GM18526 (cell line): ENCODE measurements around the gene SACS.

Source experiments
- POLR2A ChIP-seq: IDR thresholded peaks from 3 replicates; pipeline ENCODE4 v1.6.1; 2011; ENCODE audit not compliant: insufficient read length; ENCODE audit errors: extremely low read depth

SACS gene, protein sequence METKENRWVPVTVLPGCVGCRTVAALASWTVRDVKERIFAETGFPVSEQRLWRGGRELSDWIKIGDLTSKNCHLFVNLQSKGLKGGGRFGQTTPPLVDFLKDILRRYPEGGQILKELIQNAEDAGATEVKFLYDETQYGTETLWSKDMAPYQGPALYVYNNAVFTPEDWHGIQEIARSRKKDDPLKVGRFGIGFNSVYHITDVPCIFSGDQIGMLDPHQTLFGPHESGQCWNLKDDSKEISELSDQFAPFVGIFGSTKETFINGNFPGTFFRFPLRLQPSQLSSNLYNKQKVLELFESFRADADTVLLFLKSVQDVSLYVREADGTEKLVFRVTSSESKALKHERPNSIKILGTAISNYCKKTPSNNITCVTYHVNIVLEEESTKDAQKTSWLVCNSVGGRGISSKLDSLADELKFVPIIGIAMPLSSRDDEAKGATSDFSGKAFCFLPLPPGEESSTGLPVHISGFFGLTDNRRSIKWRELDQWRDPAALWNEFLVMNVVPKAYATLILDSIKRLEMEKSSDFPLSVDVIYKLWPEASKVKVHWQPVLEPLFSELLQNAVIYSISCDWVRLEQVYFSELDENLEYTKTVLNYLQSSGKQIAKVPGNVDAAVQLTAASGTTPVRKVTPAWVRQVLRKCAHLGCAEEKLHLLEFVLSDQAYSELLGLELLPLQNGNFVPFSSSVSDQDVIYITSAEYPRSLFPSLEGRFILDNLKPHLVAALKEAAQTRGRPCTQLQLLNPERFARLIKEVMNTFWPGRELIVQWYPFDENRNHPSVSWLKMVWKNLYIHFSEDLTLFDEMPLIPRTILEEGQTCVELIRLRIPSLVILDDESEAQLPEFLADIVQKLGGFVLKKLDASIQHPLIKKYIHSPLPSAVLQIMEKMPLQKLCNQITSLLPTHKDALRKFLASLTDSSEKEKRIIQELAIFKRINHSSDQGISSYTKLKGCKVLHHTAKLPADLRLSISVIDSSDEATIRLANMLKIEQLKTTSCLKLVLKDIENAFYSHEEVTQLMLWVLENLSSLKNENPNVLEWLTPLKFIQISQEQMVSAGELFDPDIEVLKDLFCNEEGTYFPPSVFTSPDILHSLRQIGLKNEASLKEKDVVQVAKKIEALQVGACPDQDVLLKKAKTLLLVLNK (N-terminal part only)

DNA sequence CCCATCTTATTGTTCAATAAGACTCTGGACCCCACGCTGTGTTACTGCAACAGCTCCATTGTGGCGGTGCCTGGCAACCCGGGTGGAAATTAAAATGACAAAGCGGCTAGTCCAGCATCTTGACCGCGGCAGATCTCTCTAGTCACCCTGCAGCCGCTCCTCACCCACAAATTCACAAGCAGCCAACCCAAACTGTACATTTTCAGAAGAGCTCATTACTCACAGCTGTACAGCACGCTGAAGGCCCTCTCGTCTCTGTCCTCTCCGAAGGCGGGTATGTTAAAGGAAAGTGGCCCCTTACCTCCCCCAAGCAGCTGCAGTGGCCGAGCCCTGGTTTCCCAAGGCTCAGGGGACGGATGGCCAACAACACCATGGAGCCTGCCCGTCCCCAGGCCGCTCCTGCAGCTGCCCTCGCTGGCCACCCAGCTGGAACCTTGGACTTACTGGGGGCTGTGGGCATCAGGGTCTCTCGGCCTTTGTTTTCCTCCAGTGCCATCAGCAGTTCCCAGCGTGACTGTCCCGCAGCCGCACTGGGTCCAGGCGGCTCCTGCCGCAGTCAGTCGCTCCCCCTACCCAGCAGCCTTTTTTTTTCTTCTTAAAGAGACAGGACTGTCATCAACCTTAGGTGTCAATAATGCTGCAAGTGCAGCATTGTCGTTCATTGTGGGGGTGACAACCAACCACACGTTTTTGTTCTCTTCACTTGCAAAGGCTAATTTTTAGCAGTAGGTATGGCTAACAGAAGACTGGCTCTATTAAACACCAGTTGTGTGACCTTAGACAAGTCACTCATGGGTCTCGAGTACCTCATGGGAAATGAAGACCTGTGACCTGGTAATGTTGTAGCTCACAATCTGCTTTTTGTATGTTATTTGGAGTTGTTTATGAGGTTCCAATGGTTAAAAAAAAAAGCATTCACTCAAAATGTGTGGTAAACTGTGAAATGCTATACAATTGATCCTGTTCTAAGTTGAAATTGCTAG lies at the start of gene SACS:
Gene SACS, minus strand, starts transcription at position 532 of the 983 bp plus-strand sequence. CDS start 22,463 bp downstream, outside the sequence.
- TF ChIP-seq POLR2A: no peak

- no peak for TF ChIP-seq POLR2A
These were observed 46.8 kb upstream of the SACS start for GRCh38 chr13:23480324-23480723.

DNA sequence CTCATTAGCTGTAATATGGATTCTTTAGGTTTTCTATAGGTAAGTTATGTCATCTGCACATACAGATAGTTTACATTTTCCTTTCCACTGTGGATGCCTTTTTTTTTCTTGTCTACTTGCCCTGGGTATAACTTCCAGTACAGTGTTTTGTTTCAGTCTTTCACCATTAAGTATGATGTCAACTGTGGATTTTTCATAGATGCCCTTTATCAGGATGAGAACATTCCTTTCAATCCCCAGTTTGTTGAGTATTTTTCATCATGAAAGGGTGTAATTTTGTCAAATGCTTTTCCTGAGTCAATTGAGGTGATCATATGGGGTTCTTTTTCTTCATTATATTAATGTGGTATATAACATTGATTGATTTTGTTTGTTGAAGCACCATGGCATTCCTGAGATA lies 43.6 kb upstream of the SACS start:
- TF ChIP-seq POLR2A: no peak

DNA sequence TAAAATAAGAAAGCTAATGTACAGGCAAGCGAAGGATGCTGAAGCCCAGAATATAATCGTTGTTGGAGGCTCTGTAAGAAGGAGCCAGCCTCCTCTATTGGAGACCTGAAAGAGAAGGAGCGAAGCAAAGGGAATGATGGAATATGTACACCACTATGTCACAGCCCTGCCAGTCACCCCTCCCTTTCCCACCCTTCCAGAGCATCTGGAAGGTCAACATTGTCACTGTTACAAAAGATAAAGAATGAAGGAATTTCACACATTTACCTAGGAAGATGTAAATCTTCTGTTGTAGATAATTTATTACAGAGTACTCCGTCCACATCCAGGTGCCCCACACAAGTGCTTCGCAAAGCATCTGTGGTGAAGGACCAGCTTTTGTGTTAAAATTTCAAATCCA lies 39.7 kb upstream of the SACS start:
- TF ChIP-seq POLR2A: no peak

GRCh38 chr13:23472189-23472588 lies 38.7 kb upstream of the SACS start:
- TF ChIP-seq POLR2A: no peak

- no peak for TF ChIP-seq POLR2A
These were observed 37.5 kb upstream of the SACS start for GRCh38 chr13:23470790-23471614.

GRCh38 chr13:23469951-23470421 lies 36.5 kb upstream of the SACS start:
- TF ChIP-seq POLR2A: no peak

DNA sequence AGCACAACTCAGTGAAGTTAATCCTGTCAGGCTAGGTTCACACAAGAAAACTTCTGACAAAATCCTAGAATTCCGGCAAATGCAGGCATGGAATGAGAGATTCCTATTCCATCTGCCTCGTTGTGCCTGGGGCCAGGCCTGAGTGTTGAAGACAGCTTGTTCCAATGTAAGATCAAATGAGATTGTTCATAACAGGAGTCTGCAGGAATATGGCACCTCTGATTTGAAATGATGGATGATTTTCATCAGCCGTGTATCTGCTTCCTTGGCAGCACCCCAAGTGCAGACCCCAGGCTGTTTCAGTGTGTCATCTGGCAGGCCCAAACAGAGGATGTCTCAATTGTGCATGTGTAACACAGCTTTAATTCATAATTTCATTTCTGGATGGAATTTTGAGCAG lies 35.3 kb upstream of the SACS start:
- TF ChIP-seq POLR2A: no peak

- no peak for TF ChIP-seq POLR2A
These were observed 34.4 kb upstream of the SACS start for GRCh38 chr13:23467932-23468278.

GRCh38 chr13:23467048-23467931 lies 33.8 kb upstream of the SACS start:
- TF ChIP-seq POLR2A: no peak

DNA sequence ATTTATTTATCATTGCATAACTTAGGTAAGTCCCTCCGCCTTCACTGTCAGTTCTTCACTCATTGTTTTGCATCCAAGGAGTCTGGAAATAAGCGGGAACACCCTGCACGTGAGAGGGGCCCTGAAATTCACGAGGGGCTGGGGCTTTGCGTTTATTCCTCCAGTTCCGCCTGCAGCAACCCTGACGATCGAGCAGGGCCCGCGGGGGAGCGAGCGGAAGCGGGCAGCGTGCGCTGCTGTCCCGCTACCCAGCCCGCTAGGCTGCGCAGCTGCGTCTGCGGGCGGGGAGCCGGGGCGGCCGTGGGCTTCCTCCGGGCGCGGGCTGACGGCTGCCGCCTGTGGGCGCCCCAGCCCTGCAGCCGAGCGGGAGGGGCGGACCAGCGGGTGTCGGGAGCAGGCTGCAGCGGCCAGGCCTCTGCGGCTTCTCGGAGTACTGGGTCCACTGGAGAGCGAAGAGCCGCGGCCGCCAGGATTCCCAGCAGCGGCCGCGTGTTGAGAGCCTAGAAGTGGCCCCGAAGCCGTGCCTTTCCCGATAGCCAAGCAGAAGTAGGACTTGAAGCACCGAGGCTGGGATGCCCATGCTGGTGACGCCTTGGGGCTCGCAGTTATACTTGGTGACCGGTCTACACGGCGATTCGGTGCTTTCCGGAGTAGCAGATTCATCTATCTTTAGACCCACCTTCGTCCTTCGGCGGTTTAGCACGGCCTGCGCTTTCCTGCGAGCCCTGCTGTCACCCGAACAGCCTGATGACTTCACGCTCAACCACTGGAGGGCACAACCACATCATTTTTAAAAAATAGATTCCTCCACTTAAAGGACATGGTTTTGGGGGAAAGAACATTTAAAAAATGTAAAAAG lies 32.9 kb upstream of the SACS start:
- no peak for TF ChIP-seq POLR2A

- TF ChIP-seq POLR2A: no peak
These were observed 30.2 kb upstream of the SACS start for GRCh38 chr13:23463661-23464060.
